Trophoblast cell (in vitro differentiated cells and primary cell): Measurements from ENCODE around the gene CAAP1.

Source experiments
- DNase-seq, 2 donors: peaks; one replicate each; pipeline ENCODE4 v3.0.0-alpha.2; 2016
- H2AFZ ChIP-seq: 2 replicates; pipeline ENCODE4 v1.6.1; 2013; ENCODE audit warnings: low read length, moderate library complexity, mild to moderate bottlenecking; ENCODE audit not compliant: insufficient read depth, poor library complexity
- H2AK5ac ChIP-seq: 2 replicates; pipeline ENCODE4 v1.6.1; 2013; ENCODE audit warnings: mild to moderate bottlenecking, low read length
- H2BK120ac ChIP-seq: 2 replicates; pipeline ENCODE4 v1.6.1; 2013; ENCODE audit warnings: low read length, mild to moderate bottlenecking, moderate library complexity; ENCODE audit not compliant: insufficient read depth, poor library complexity
- H2BK12ac ChIP-seq: 2 replicates; pipeline ENCODE4 v1.6.1; 2013; ENCODE audit warnings: mild to moderate bottlenecking, low read length, moderate library complexity
- H2BK5ac ChIP-seq: 2 replicates; pipeline ENCODE4 v1.6.1; 2013; ENCODE audit warnings: low read length, low read depth, moderate library complexity, mild to moderate bottlenecking; ENCODE audit not compliant: poor library complexity
- H3K14ac ChIP-seq: 2 replicates; pipeline ENCODE4 v1.6.1; 2013; ENCODE audit warnings: mild to moderate bottlenecking, low read length
- H3K18ac ChIP-seq: 2 replicates; pipeline ENCODE4 v1.6.1; 2013; ENCODE audit warnings: mild to moderate bottlenecking, low read length
- H3K23ac ChIP-seq: 2 replicates; pipeline ENCODE4 v1.6.1; 2013; ENCODE audit warnings: low read length
- H3K27ac ChIP-seq: 2 replicates; pipeline ENCODE4 v1.5.1; 2013; ENCODE audit warnings: low read depth, mild to moderate bottlenecking, inconsistent platforms, low read length, moderate library complexity
- H3K27me3 ChIP-seq: 2 replicates; pipeline ENCODE4 v1.6.1; 2013; ENCODE audit warnings: inconsistent platforms, mild to moderate bottlenecking, low read length, moderate library complexity; ENCODE audit not compliant: insufficient read depth
- H3K36me3 ChIP-seq, 2 experiments: 1 replicate in 1 of 2; 2 replicates in 1 of 2; pipeline ENCODE4 v1.6.1; 2013; ENCODE audit warnings: low read length in 2 of 2, mild to moderate bottlenecking in 2 of 2, moderate library complexity in 1 of 2; ENCODE audit not compliant: insufficient read depth in 2 of 2, control insufficient read depth in 1 of 2
- H3K4ac ChIP-seq: 2 replicates; pipeline ENCODE4 v1.6.1; 2013; ENCODE audit warnings: low read depth, mild to moderate bottlenecking, low read length, moderate library complexity
- H3K4me1 ChIP-seq, 2 experiments: 1 replicate in 1 of 2; 2 replicates in 1 of 2; pipeline ENCODE4 v1.6.1; 2013; ENCODE audit warnings: low read length in 2 of 2, mild to moderate bottlenecking in 2 of 2, moderate library complexity in 1 of 2; ENCODE audit not compliant: insufficient read depth in 2 of 2, control insufficient read depth in 1 of 2
- H3K4me2 ChIP-seq: 2 replicates; pipeline ENCODE4 v1.6.1; 2013; ENCODE audit warnings: inconsistent platforms, mild to moderate bottlenecking, low read length, moderate library complexity
- H3K4me3 ChIP-seq: 2 replicates; pipeline ENCODE4 v1.5.1; 2013; ENCODE audit warnings: mild to moderate bottlenecking, low read depth, low read length, inconsistent platforms
- H3K79me1 ChIP-seq: one replicate; pipeline ENCODE4 v1.6.1; 2013; ENCODE audit warnings: low read length
- H3K79me2 ChIP-seq: 2 replicates; pipeline ENCODE4 v1.6.1; 2013; ENCODE audit warnings: low read length, mild to moderate bottlenecking; ENCODE audit not compliant: control insufficient read depth, insufficient read depth, poor library complexity
- H3K9ac ChIP-seq: 2 replicates; pipeline ENCODE4 v1.6.1; 2013; ENCODE audit warnings: mild to moderate bottlenecking, low read length
- H3K9me3 ChIP-seq: 2 replicates; pipeline ENCODE4 v1.6.1; 2013; ENCODE audit warnings: low read depth, mild to moderate bottlenecking, control low read depth, inconsistent platforms, low read length; ENCODE audit not compliant: insufficient read depth
- H4K12ac ChIP-seq: 2 replicates; pipeline ENCODE4 v1.6.1; 2013; ENCODE audit warnings: low read depth, mild to moderate bottlenecking, low read length, moderate library complexity
- H4K8ac ChIP-seq: 2 replicates; pipeline ENCODE4 v1.6.1; 2013; ENCODE audit warnings: low read depth, mild to moderate bottlenecking, low read length, moderate library complexity
- H4K91ac ChIP-seq: one replicate; pipeline ENCODE4 v1.6.1; 2013; ENCODE audit warnings: low read depth, mild to moderate bottlenecking, low read length, moderate library complexity
- WGBS: extraction: QIAGEN DNeasy Blood & Tissue Kit; methylation state at CpG from one replicate; pipeline ENCODE4 v1.1.7; 2013; ENCODE audit warnings: missing lambda C conversion rate; ENCODE audit not compliant: insufficient read length, insufficient coverage; ENCODE audit errors: extremely low coverage; 5-methylcytosine and 5-hydroxymethylcytosine counted together

Gene CAAP1

GRCh38 chr9:26813247-26813646 is 79.4 kb downstream of the CAAP1 start:
- no peak overlapping the region for H4K91ac ChIP-seq
- no peak overlapping the region for H2BK5ac ChIP-seq
- no peak overlapping the region for H3K23ac ChIP-seq
- H3K27ac ChIP-seq: no peak overlapping the region
- H3K4me1 ChIP-seq: no peaks in the 10 kb centered on the region
- no peak overlapping the region for H3K4me2 ChIP-seq
- no peaks in the 10 kb centered on the region for H3K79me2 ChIP-seq
- H3K14ac ChIP-seq: no peak overlapping the region
- H3K27me3 ChIP-seq: no peaks in the 10 kb centered on the region
- H3K18ac ChIP-seq: no peak overlapping the region
- H4K12ac ChIP-seq: no peak overlapping the region
- H3K79me1 ChIP-seq: no peaks in the 10 kb centered on the region
- no peak overlapping the region for H2BK120ac ChIP-seq
- H4K8ac ChIP-seq: no peak overlapping the region
- no peak for DNase-seq
- H3K9ac ChIP-seq: no peak overlapping the region
- H2BK12ac ChIP-seq: no peak overlapping the region
- H3K9me3 ChIP-seq: no peaks in the 10 kb centered on the region
- H3K36me3 ChIP-seq: no peaks in the 10 kb centered on the region
- no peak overlapping the region for H2AFZ ChIP-seq
- H3K4me3 ChIP-seq: no peak overlapping the region
- H2AK5ac ChIP-seq: no peak overlapping the region
- no peak overlapping the region for H3K4ac ChIP-seq

GRCh38 chr9:26812217-26812616 is 80.4 kb downstream of the CAAP1 start:
- Histone ChIP-seq H4K91ac (no peak overlapping the region), H3K23ac (no peak overlapping the region), H3K36me3 (no peaks in the 10 kb centered on the region), H4K8ac (no peak overlapping the region), H3K79me2 (no peaks in the 10 kb centered on the region), H2AK5ac (no peak overlapping the region), H3K9me3 (no peaks in the 10 kb centered on the region), H2BK5ac (no peak overlapping the region), H3K14ac (no peak overlapping the region), H3K4me3 (no peak overlapping the region), H2AFZ (no peak overlapping the region), H3K27ac (no peak overlapping the region), H3K4ac (no peak overlapping the region), H3K4me2 (no peak overlapping the region), H3K4me1 (no peaks in the 10 kb centered on the region), H3K9ac (no peak overlapping the region), H4K12ac (no peak overlapping the region), H2BK12ac (no peak overlapping the region), H3K27me3 (no peaks in the 10 kb centered on the region), H2BK120ac (no peak overlapping the region), H3K18ac (no peak overlapping the region), H3K79me1 (no peaks in the 10 kb centered on the region)
- DNase-seq: no peak
- no CpG with 5 or more reads among the region's 3 CpGs for WGBS

- Histone ChIP-seq H3K79me2 (no peaks in the 10 kb centered on the region), H3K4me1 (no peaks in the 10 kb centered on the region), H3K4me2 (no peak overlapping the region), H3K36me3 (no peaks in the 10 kb centered on the region), H4K8ac (no peak overlapping the region), H2BK120ac (no peak overlapping the region), H3K27me3 (no peaks in the 10 kb centered on the region), H2AFZ (no peak overlapping the region), H2BK12ac (no peak overlapping the region), H3K79me1 (no peaks in the 10 kb centered on the region), H4K12ac (no peak overlapping the region), H3K23ac (no peak overlapping the region), H3K18ac (no peak overlapping the region), H2BK5ac (no peak overlapping the region), H3K9me3 (no peaks in the 10 kb centered on the region), H3K14ac (no peak overlapping the region), H2AK5ac (no peak overlapping the region), H3K9ac (no peak overlapping the region), H3K4ac (no peak overlapping the region), H3K27ac (no peak overlapping the region), H3K4me3 (no peak overlapping the region), H4K91ac (no peak overlapping the region)
- no peak for DNase-seq
Observed at GRCh38 chr9:26811106-26811505, 81.5 kb downstream of the CAAP1 start.

- Histone ChIP-seq H2BK12ac (no peak overlapping the region), H3K27me3 (no peaks in the 10 kb centered on the region), H2BK5ac (no peak overlapping the region), H3K14ac (no peak overlapping the region), H4K12ac (no peak overlapping the region), H2AFZ (no peak overlapping the region), H3K9ac (no peak overlapping the region), H4K8ac (no peak overlapping the region), H3K79me1 (no peaks in the 10 kb centered on the region), H2BK120ac (no peak overlapping the region), H3K4ac (no peak overlapping the region), H3K4me3 (no peak overlapping the region), H3K4me2 (no peak overlapping the region), H3K79me2 (no peaks in the 10 kb centered on the region), H3K23ac (no peak overlapping the region), H3K27ac (no peak overlapping the region), H3K4me1 (no peaks in the 10 kb centered on the region), H3K9me3 (no peaks in the 10 kb centered on the region), H3K36me3 (no peaks in the 10 kb centered on the region), H4K91ac (no peak overlapping the region), H2AK5ac (no peak overlapping the region), H3K18ac (no peak overlapping the region)
- no CpG with 5 or more reads among the region's 1 CpG for WGBS
- DNase-seq: no peak
Observed at GRCh38 chr9:26809795-26810194, 82.8 kb downstream of the CAAP1 start.

- Histone ChIP-seq H2BK120ac (no peak overlapping the region), H3K23ac (no peak overlapping the region), H3K4me1 (no peaks in the 10 kb centered on the region), H3K9me3 (no peaks in the 10 kb centered on the region), H4K91ac (no peak overlapping the region), H3K27me3 (no peaks in the 10 kb centered on the region), H3K18ac (no peak overlapping the region), H3K4me2 (no peak overlapping the region), H2AFZ (no peak overlapping the region), H3K9ac (no peak overlapping the region), H3K27ac (no peak overlapping the region), H3K4me3 (no peak overlapping the region), H2BK12ac (no peak overlapping the region), H4K8ac (no peak overlapping the region), H2BK5ac (no peak overlapping the region), H3K79me1 (no peaks in the 10 kb centered on the region), H2AK5ac (no peak overlapping the region), H3K79me2 (no peaks in the 10 kb centered on the region), H3K14ac (no peak overlapping the region), H3K4ac (no peak overlapping the region), H3K36me3 (no peaks in the 10 kb centered on the region), H4K12ac (no peak overlapping the region)
- no peak for DNase-seq
- WGBS: no CpG with 5 or more reads among the region's 5 CpGs
Observed at GRCh38 chr9:26807161-26807560, 85.4 kb downstream of the CAAP1 start.
